ENCODE data around the gene KLHL29.

GRCh38 chr2:23679044-23679443 lies 294.1 kb downstream of the KLHL29 start:
- no peak for TF ChIP-seq CTCF (conservative IDR thresholded peaks at IDR 0.05; ENCODE audit: low read depth, low read length)
- TF ChIP-seq EZH2 (IDR thresholded peaks at IDR 0.05; ENCODE audit: low read length, unreplicated experiment), result no peak
- no peak for TF ChIP-seq EZH2phosphoT487 (IDR thresholded peaks at IDR 0.05; ENCODE audit: borderline replicate concordance, low read length)
